Activated CD8-positive, alpha-beta memory T cell treated with anti-CD3 and anti-CD28 coated beads, Interleukin-2, amount 10 ng/mL, durations not matched to agents 7 days and 5 days (primary cell): ENCODE data around the gene TSHZ1. TPM values are rescaled to one million over a fixed set of nuclear protein-coding genes. Genes with fewer than 3 reads are reported as not detected.

Experiments used
- ATAC-seq: fragments of 150-1000 bp; cut with Tn5 transposase; one replicate; pipeline ENCODE4 v1.10.0; 2021; ENCODE audit warnings: moderate library complexity
- CTCF ChIA-PET: fragments of 350-600 bp; sonication (Branson Sonifier 250); formaldehyde crosslinking; loops from one replicate; lab custom pipeline; 2021; ENCODE audit warnings: antibody characterized with exemption; lab: Charles Lee
- DNase-seq: peaks from one replicate; pipeline ENCODE4 v3.0.0-alpha.2; 2020
- H3K27ac Mint-ChIP-seq: one replicate; pipeline ENCODE4 v1.8.0; 2021; ENCODE audit warnings: mild to moderate bottlenecking, mixed read lengths
- H3K27me3 Mint-ChIP-seq: one replicate; pipeline ENCODE4 v1.8.0; 2021; ENCODE audit warnings: mixed read lengths
- H3K36me3 Mint-ChIP-seq: one replicate; pipeline ENCODE4 v1.8.0; 2021; ENCODE audit warnings: mild to moderate bottlenecking, mixed read lengths
- H3K4me1 Mint-ChIP-seq: one replicate; pipeline ENCODE4 v1.8.0; 2021; ENCODE audit warnings: mixed read lengths
- H3K4me3 Mint-ChIP-seq: one replicate; pipeline ENCODE4 v1.8.0; 2021; ENCODE audit warnings: mild to moderate bottlenecking, moderate library complexity, mixed read lengths
- H3K9me3 Mint-ChIP-seq: one replicate; pipeline ENCODE4 v1.8.0; 2022; ENCODE audit warnings: low read depth, mixed read lengths
- total RNA-seq, 2 experiments: library from RNA; stranded (reverse); gene quantifications; one replicate each; pipeline ENCODE4 v1.2.3, GENCODE V29; 2021

Gene TSHZ1
- total RNA-seq, 2 experiments from 2014 or later, result 13.8 to 20.4 TPM

DNA sequence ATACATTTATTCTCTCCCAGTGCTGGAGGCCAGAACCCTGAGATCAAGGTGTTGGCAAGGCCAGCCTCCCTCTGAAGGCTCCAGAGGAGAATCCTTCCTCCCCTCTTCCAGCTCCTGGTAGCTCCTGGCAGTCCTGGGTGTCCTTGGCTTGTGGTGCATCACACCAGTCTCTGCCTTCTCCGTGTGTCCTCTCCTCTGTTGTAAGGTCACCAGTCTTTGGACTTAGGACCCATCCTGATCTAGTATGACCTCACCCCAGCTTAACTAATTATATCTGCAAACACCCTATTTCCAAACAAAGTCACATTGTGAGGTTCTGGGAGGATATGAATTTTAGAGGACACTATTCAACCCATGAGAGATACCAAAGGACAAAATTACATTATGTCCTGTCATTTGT is 31.1 kb downstream of the TSHZ1 start:
- CTCF ChIA-PET, result no interaction called here
- ATAC-seq (no peak), DNase-seq (no peak)
- H3K27ac Mint-ChIP-seq, result no peak overlapping the region
- peaks cover 5% of the 10 kb centered on the region for H3K36me3 Mint-ChIP-seq
- H3K4me1 Mint-ChIP-seq, result peaks cover 17% of the 10 kb centered on the region
- H3K9me3 Mint-ChIP-seq, result no peaks in the 10 kb centered on the region
- H3K27me3 Mint-ChIP-seq, result no peaks in the 10 kb centered on the region
- H3K4me3 Mint-ChIP-seq, result no peak overlapping the region

DNA sequence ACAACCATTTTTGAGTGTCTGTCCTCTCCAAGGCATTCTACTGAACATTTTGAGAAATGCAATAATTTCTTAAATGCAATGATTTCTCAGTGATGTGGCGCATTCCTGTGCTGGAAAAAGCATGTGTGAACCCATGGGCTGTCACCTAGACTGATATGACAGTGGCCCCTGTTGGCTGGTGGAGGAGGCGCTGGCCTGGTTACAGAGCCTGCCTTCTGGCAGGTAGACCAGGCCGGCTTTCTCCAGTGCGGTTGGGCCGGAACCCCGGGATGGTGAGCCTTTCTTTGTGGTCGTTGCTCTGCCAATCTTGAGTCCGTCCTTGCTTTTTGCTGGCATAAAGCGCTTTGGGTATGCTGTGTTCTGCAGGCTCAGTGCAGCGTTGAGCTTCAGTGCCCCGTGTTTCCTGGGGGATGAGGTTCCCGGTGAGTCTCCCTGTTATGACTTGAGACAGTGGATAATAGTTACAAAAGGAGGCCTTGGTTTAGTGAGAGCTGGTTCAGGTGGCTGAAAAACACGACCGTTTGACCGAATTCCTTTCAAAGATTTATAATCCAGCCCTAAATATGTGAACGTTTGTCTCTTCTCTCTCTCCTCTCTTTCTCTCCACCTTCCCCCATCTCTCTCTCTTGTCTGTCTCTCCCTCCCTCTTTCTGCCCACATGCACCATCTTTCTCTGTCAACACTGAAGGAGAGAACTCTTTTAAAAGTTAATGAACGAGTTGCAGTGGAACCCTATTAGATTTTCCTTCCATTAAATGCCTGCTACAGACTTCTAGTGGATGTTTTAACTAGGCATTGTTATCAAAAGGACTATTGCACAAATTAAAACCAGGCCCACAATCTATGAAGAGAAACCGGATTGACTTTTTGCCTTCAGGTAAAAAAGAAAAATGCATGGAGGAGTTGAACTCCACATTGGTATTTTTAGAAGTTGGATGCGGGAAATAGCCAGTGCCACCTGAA is 34.0 kb downstream of the TSHZ1 start:
- peaks cover 36% of the 10 kb centered on the region for H3K4me1 Mint-ChIP-seq
- DNase-seq (no peak), ATAC-seq (no peak)
- no peak overlapping the region for H3K4me3 Mint-ChIP-seq
- H3K36me3 Mint-ChIP-seq, result peaks cover 2% of the 10 kb centered on the region
- no peak overlapping the region for H3K27ac Mint-ChIP-seq
- no peaks in the 10 kb centered on the region for H3K9me3 Mint-ChIP-seq
- no peaks in the 10 kb centered on the region for H3K27me3 Mint-ChIP-seq
- CTCF ChIA-PET, result interaction anchor here (0.9 to 1.7 kb wide), 6 partner anchors 11 to 40 kb away, joined by 3 to 6 read pairs (median 4); partner anchors contain the start of gene TSHZ1

DNA sequence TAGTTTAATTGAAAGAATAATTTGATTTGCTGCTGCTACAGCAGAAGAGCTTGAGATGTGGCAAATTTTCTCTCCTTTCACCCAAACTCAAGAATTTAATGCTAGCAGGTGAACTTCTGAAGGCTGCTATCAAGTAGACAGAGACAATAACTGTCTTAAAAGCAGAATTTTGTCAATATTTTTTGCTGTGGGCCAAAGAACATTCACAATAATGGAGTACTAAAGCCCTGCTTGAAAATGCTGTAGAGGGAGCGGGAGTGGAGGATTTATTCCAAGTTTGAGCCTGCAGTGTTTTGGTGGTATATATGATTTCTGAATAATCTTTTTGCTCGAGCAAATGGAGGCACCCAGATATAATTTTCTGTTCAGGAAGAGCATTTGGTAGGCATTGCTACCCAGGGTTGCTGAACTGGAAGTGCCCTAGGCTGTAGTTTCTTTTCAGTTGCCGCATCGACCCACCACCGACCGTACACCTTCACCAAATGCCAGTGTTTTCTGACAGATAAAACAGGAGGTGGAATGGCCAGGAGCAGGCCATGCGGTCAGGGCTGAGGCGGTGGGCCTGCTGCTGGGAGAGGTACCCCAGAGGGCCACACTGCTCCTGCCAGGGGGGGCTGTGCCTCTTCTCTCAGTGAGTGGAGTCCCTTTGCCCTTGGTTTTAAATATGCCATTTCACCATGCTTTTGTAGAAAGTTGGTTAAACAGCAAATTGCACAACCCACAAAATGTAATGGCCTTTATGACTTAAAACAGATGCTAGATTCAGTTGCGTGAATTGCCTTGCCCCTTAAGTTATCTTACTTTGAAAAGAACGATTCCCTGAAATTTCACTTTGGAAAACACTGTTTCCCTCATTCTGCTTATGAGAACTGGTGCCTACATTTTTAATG is 36.4 kb downstream of the TSHZ1 start:
- H3K27ac Mint-ChIP-seq, result peak overlapping the region; percentile 68
- peak; percentile 33 for ATAC-seq
- peaks cover 42% of the 10 kb centered on the region for H3K4me1 Mint-ChIP-seq
- no peaks in the 10 kb centered on the region for H3K27me3 Mint-ChIP-seq
- H3K9me3 Mint-ChIP-seq, result no peaks in the 10 kb centered on the region
- CTCF ChIA-PET, result interaction anchor here (0.7 to 1.1 kb wide), 2 partner anchors 13 to 47 kb away, joined by 3 read pairs; no protein-coding TSS in a partner anchor
- H3K4me3 Mint-ChIP-seq, result peak overlapping the region; percentile 69
- H3K36me3 Mint-ChIP-seq, result peaks cover 3% of the 10 kb centered on the region
- no peak for DNase-seq

DNA sequence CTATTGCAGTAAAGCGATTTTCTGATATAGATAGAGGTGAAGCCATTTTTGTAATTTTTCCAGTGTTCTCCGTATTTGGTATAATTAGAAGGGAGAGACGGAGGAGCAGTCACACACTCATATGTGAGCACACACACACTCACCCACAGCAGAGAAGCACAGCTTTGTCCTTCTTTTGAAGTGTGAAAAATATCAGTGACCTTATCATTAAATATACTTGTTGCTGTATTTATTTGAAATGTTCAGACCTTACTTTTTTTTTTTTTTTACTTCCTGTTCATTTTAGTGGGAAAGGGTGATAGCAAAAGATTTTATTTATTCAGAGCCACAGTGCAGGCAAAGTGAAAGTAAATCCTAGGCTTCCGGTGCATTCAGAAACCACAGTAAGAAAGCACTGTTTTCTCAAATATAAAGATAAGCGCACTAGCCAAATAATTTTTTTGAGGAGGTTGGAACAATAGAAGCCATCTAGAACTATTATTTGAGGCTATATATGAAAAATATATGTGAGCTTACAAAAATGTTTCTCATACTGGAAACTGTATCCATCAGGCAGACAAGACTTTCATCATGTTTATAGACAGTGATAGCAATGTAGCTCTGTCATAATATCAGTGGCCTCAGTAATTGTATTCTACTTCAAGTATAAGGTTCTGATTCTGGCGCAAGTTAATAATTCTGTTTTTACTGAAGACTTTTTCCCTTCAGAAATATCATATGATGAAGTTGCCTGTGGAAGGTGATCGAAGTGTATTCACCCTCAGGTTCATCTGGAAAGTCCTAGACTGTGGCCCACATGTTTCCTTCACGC is 37.2 kb downstream of the TSHZ1 start:
- H3K4me3 Mint-ChIP-seq, result peak overlapping the region; percentile 69
- H3K27me3 Mint-ChIP-seq, result no peaks in the 10 kb centered on the region
- DNase-seq (no peak), ATAC-seq (peak; percentile 66)
- no peaks in the 10 kb centered on the region for H3K9me3 Mint-ChIP-seq
- peak overlapping the region; percentile 68 for H3K27ac Mint-ChIP-seq
- peaks cover 3% of the 10 kb centered on the region for H3K36me3 Mint-ChIP-seq
- CTCF ChIA-PET, result interaction anchor here (0.6 to 1.3 kb wide), 3 partner anchors 31 to 48 kb away, joined by 3 to 5 read pairs (median 3); partner anchors contain the start of gene TSHZ1
- peaks cover 44% of the 10 kb centered on the region for H3K4me1 Mint-ChIP-seq

DNA sequence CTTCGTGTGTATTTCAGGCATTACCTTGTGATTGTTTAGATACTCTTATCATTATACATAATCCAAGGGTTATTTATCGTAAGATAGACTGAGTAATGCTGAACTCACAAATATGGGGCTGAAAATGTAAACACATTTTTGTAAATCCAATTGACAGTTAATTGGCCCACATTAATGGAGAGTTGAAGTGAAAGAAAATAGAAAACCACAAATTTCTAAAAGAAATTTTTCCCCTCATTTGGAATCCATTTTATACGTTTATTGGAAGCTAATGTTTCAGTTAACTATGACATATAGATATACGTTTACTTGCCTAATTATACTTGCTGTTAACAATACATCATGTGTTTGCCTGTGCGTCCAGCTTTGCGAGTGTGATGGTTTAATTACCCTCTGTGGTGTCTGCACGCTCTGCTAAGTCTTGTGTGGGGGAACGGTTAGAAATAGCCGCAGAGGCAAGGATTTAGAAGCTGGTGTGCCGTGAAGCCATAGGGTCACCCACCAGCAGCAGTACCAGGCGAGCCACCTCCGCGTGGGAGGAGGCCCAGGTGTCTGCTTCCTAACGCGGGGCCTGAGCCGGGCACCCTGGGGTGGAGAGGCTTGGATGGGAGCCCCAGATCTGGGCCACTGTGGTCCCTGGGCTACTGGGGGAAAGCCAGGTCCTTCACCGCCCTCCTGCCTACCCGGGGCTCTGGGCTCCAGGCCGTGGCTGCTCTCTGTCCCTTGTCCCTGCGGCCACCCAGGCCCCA is 38.0 kb downstream of the TSHZ1 start:
- Mint-ChIP-seq H3K9me3 (no peaks in the 10 kb centered on the region), H3K4me1 (peaks cover 48% of the 10 kb centered on the region), H3K27ac (peak overlapping the region; percentile 68), H3K4me3 (peak overlapping the region; percentile 69), H3K36me3 (peaks cover 3% of the 10 kb centered on the region), H3K27me3 (no peaks in the 10 kb centered on the region)
- ATAC-seq (no peak), DNase-seq (no peak)
- CTCF ChIA-PET, result interaction anchor here (0.6 to 1.3 kb wide), 2 partner anchors 32 to 38 kb away, joined by 3 to 5 read pairs; partner anchors contain the start of gene TSHZ1

DNA sequence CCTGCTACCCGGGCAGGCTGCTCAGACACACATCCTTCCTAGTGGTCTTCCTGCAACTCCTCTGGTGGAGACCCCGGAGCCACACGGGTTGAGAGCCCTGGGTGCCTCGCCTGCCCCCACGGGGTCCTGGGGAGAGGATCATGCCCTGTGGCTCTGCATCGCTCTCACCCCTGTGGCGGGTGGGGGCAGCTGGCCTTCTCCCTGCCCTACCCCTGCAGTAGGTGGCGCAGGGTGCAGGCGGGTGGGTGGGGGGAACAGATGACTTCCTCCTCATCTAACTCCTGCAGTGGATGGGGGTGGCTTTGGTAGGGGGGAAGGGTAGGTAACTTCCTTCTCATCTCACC is 38.5 kb downstream of the TSHZ1 start:
- DNase-seq (no peak), ATAC-seq (no peak)
- no peak overlapping the region for H3K27ac Mint-ChIP-seq
- H3K4me1 Mint-ChIP-seq, result peaks cover 48% of the 10 kb centered on the region
- H3K9me3 Mint-ChIP-seq, result no peaks in the 10 kb centered on the region
- H3K4me3 Mint-ChIP-seq, result no peak overlapping the region
- peaks cover 3% of the 10 kb centered on the region for H3K36me3 Mint-ChIP-seq
- CTCF ChIA-PET, result interaction anchor here (1.3 kb wide), 1 partner anchor 33 kb away, joined by 5 read pairs; no protein-coding TSS in a partner anchor
- no peaks in the 10 kb centered on the region for H3K27me3 Mint-ChIP-seq

DNA sequence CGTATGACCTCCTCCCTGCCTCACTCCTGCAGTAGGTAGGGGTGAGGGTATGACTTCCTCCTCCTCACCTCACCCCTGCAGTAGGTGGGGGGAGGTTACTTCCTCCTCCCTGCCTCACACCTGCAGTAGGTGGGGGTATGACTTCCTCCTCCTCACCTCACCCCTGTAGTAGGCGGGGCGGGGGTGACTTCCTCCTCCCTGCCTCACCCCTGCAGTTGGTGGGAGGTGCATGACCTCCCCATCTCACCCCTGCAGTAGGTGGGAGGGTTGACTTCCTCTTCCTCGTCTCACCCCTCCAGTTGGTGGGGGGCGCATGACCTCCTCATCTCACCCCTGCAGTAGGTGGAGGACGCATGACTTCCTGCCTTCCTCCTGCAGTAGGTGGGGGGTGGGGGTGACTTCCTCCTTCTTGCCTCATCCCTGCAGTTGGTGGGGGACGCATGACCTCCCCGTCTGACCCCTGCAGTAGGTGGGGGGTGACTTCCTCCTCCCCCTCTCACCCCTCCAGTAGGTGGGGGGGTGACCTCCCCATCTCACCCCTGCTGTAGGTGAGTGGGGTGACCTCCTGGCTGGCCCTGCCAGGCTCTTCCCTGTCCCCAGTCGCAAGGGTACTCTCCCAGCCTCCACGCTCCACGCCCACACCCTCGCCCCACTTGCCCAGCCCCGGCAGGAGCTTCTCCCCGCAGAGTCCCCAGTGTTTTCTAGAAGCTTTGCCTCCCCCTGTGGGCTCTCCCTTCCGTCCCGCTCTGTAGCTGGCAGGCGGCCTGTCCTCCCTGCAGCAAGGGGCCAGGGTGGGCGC is 39.3 kb downstream of the TSHZ1 start:
- ATAC-seq (no peak), DNase-seq (peak; percentile 51)
- Mint-ChIP-seq H3K27ac (peak overlapping the region; percentile 65), H3K36me3 (peaks cover 3% of the 10 kb centered on the region), H3K27me3 (no peaks in the 10 kb centered on the region), H3K4me1 (peaks cover 49% of the 10 kb centered on the region), H3K9me3 (no peaks in the 10 kb centered on the region), H3K4me3 (no peak overlapping the region)
- CTCF ChIA-PET, result no interaction called here

DNA sequence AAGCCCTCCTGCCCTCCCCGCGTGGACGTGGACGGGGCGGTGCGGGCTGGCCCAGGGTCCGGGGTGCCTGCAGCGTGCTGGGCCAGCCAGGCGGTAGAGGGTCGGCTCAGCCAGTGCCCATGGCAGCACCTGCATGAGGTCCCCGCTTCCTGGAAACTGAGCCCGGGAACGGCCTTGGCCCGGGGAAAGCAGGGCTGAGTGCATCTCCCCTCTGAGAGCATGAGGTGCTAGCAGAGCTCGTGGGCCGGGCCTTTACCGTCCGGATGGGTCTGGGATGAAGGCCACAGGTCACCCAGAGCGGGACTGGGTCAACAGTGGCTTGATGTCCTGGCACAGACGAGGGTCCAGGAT is 39.8 kb downstream of the TSHZ1 start:
- ATAC-seq, result no peak

DNA sequence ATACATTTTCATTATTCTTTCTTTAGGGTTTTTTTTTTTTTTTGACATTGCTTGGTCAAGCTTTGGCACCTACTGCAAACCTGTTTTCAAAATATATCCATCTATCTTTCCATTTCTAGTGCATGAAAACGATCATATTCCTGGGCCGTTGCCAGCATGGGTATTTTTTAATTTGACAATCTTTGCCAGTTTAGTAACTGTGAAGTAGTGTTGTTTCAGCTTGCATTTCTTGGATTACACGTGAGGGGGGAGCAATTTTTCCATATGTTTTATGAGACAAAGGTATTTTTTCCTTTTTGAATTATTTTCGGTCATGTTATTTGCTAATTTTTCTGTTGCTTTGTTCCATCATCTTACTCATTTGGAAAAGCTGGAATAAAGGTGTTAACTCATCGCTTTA is 40.9 kb downstream of the TSHZ1 start:
- H3K36me3 Mint-ChIP-seq, result peaks cover 3% of the 10 kb centered on the region
- no peak for DNase-seq
- no peak overlapping the region for H3K27ac Mint-ChIP-seq
- no peak overlapping the region for H3K4me3 Mint-ChIP-seq
- peaks cover 39% of the 10 kb centered on the region for H3K4me1 Mint-ChIP-seq
- CTCF ChIA-PET, result interaction anchor here (0.7 to 1.3 kb wide), 2 partner anchors 10 to 41 kb away, joined by 3 read pairs; partner anchors contain the start of gene TSHZ1
- H3K9me3 Mint-ChIP-seq, result no peaks in the 10 kb centered on the region
- H3K27me3 Mint-ChIP-seq, result no peaks in the 10 kb centered on the region
- no peak for ATAC-seq

More for the DNA sequence above, 39.8 kb downstream of the TSHZ1 start:
- no peak overlapping the region for H3K4me3 Mint-ChIP-seq
- peaks cover 50% of the 10 kb centered on the region for H3K4me1 Mint-ChIP-seq
- DNase-seq, result no peak
- H3K9me3 Mint-ChIP-seq, result no peaks in the 10 kb centered on the region
- no peaks in the 10 kb centered on the region for H3K27me3 Mint-ChIP-seq
- no peak overlapping the region for H3K27ac Mint-ChIP-seq
- CTCF ChIA-PET, result interaction anchor here (1.3 kb wide), 1 partner anchor 11 kb away, joined by 3 read pairs; no protein-coding TSS in a partner anchor
- H3K36me3 Mint-ChIP-seq, result peaks cover 3% of the 10 kb centered on the region

DNA sequence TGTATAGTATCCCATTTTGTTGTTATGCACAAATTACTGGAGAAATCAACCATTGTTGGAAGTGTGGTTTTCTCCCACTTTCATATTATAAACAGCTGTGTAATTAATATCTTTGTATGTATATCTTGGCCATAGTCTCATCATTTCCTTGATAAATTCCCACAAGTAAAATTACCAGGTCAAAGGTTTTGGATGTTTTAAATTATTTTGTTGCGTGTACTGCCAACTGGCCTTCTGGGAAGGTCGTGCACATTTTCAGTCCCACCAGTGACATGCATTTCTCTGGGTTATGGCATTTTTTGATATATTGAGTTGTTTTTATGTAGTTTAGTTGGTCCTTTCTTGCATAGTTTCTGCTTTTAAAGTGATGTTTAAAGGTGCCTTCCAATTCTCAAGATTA is 41.5 kb downstream of the TSHZ1 start:
- peaks cover 33% of the 10 kb centered on the region for H3K4me1 Mint-ChIP-seq
- ATAC-seq (no peak), DNase-seq (no peak)
- no peaks in the 10 kb centered on the region for H3K27me3 Mint-ChIP-seq
- CTCF ChIA-PET, result no interaction called here
- H3K36me3 Mint-ChIP-seq, result peaks cover 3% of the 10 kb centered on the region
- H3K9me3 Mint-ChIP-seq, result no peaks in the 10 kb centered on the region
- no peak overlapping the region for H3K27ac Mint-ChIP-seq
- H3K4me3 Mint-ChIP-seq, result no peak overlapping the region

DNA sequence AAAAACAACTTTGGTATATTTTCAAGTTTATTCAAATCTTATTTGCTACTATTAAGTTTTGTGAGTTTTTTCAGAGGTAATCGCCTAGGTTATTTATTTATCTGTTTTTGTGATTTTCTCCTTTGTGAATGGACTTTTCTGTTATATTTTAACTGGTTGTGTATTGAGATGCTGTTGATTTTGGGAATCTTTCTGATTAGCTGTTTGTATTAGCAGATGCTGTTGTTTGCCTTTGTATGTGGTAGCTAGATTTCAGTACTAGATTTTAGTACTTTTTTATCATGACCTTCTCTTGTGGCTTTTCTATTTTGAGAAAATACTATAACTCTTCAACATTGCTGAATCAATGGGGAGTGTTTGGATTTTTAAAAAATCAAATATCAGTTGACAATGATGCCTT is 42.4 kb downstream of the TSHZ1 start:
- H3K36me3 Mint-ChIP-seq, result peaks cover 3% of the 10 kb centered on the region
- H3K9me3 Mint-ChIP-seq, result no peaks in the 10 kb centered on the region
- peaks cover 24% of the 10 kb centered on the region for H3K4me1 Mint-ChIP-seq
- no peak overlapping the region for H3K27ac Mint-ChIP-seq
- CTCF ChIA-PET, result no interaction called here
- no peak overlapping the region for H3K4me3 Mint-ChIP-seq
- no peaks in the 10 kb centered on the region for H3K27me3 Mint-ChIP-seq
- no peak for DNase-seq
- ATAC-seq, result no peak
